Fibroblast of upper back skin (primary cell): ENCODE measurements around the gene MPZL1.
A peak's percentile ranks its signal among the peaks of the same experiment; 100 is the strongest.
"Not testable (repeated sequence)": the region's sequence is repeated elsewhere in the genome, so short reads cannot be mapped to it uniquely, and the experiment has no call there.

Experiments used
- DNase-seq: peaks from one replicate; pipeline ENCODE4 v3.0.0-alpha.2; 2013

The MPZL1 gene

GRCh38 chr1:167819849-167820683 lies 98.3 kb downstream of the MPZL1 start:
- DNase-seq = peak; percentile 96

- DNase-seq = no peak
Observed at GRCh38 chr1:167820684-167821355, 99.0 kb downstream of the MPZL1 start.

- DNase-seq = no peak
Observed at GRCh38 chr1:167821356-167821685, 99.5 kb downstream of the MPZL1 start.

- peak; percentile 36 for DNase-seq
Observed at GRCh38 chr1:167821969-167822685, 100.3 kb downstream of the MPZL1 start.

- no peak for DNase-seq
Observed at GRCh38 chr1:167824163-167824794, 102.5 kb downstream of the MPZL1 start.

GRCh38 chr1:167825419-167826079 lies 103.8 kb downstream of the MPZL1 start:
- peak; percentile 33 for DNase-seq

GRCh38 chr1:167826127-167826526 lies 104.3 kb downstream of the MPZL1 start:
- DNase-seq = peak; percentile 31

GRCh38 chr1:167829868-167830267 lies 108.1 kb downstream of the MPZL1 start:
- no peak for DNase-seq

GRCh38 chr1:167830668-167831067 lies 108.9 kb downstream of the MPZL1 start:
- DNase-seq = not testable (repeated sequence)

GRCh38 chr1:167832693-167833092 lies 110.9 kb downstream of the MPZL1 start:
- no peak for DNase-seq

- no peak for DNase-seq
Observed at GRCh38 chr1:167833904-167834303, 112.1 kb downstream of the MPZL1 start.

GRCh38 chr1:167836197-167836596 lies 114.4 kb downstream of the MPZL1 start:
- no peak for DNase-seq

GRCh38 chr1:167837326-167837725 lies 115.5 kb downstream of the MPZL1 start:
- DNase-seq = no peak

- no peak for DNase-seq
Observed at GRCh38 chr1:167839009-167839408, 117.2 kb downstream of the MPZL1 start.
